ENCODE data around the gene PRRG2.

GRCh38 chr19:49632576-49632975 is 51.5 kb downstream of the PRRG2 start:
- no peak for TF ChIP-seq CTCF (IDR thresholded peaks at IDR 0.05)
- no peak for TF ChIP-seq POLR2A (IDR thresholded peaks at IDR 0.05)
